NCI-H2171 (cell line): ENCODE data around the gene DLX5.

Experiments used
- DNase-seq: peaks from one replicate; lab custom pipeline; 2025; lab: John Stamatoyannopoulos, UW

DLX5 gene

GRCh38 chr7:96991546-96992191 is 33.0 kb downstream of the DLX5 start:
- DNase-seq, result no peak

- DNase-seq, result no peak
Measured at GRCh38 chr7:96989859-96990317, 34.7 kb downstream of the DLX5 start.

- DNase-seq, result no peak
Measured at GRCh38 chr7:96989241-96989858, 35.3 kb downstream of the DLX5 start.

DNA sequence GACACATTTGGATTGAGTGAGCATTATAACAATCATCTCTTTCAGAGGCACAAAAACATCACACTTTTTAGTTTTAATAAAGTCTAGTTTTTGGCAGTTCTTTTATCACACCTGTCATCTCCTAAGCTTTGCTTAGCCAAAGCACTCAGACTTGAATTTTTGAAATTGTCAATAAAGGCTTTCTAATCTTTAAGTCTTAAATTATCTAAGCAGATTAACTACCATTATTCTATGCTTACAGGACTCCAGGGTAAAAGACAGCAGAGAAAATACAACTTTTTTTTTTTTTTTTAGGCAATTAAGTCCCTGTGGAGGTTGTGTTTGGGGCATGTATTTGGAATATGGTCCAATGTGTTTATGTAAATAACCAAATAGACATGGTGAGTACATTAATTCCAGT is 36.9 kb downstream of the DLX5 start:
- no peak for DNase-seq

- DNase-seq, result no peak
Measured at GRCh38 chr7:96986901-96987300, 37.7 kb downstream of the DLX5 start.

DNA sequence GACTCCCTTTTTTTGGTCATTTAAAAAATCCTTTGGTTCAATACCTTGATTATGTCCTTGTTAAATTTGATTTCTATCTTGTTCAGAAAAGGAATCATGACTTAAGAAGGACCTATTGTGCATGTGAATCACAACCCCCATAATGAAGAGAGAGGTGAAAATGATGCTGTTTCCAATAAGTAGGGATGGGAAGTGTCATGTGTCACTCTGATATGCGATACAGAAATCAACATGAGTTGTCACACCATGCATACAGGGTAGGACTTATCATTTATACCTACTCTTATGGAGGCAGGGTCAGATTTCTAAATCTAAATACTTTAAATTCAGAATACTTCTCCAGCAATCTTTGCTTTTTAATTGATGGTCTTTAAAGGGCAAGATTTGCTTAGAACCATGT is 38.6 kb downstream of the DLX5 start:
- DNase-seq, result no peak

GRCh38 chr7:96982586-96982985 is 42.0 kb downstream of the DLX5 start:
- no peak for DNase-seq

DNA sequence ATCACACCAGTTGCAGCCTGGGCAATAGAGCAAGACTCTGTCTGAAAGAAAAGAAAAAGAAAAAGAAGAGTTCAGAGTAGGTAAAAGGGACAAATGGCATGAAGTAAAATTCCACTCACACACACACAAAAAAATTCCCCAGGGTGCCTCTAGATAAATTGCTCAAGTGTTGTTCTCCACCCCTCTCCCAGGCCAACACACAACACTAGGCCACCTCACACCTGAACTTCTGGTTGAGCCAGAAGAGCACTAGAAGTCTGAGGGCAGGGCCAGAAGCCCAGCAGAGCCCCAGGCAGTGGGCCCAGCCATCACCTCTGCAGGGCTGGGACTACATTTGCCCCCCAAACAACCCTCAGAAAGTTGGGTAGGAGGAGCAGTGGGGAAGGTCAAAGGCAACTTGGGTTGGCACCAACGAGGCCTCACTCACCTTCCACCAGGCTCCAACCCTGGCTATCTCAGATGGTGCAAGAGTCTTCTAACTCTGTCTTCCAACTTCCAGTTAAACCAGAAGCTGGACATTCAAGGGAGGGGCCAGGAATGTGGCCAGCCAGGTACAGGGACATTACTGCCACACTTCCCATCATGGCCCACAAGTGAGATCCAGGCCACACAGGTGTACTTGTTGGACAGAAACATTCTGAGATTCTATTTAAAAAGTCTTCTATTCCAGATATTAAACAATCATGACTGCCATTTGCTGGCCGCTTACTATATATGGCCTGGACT is 44.9 kb downstream of the DLX5 start:
- no peak for DNase-seq

GRCh38 chr7:96977445-96977844 is 47.2 kb downstream of the DLX5 start:
- DNase-seq, result no peak

DNA sequence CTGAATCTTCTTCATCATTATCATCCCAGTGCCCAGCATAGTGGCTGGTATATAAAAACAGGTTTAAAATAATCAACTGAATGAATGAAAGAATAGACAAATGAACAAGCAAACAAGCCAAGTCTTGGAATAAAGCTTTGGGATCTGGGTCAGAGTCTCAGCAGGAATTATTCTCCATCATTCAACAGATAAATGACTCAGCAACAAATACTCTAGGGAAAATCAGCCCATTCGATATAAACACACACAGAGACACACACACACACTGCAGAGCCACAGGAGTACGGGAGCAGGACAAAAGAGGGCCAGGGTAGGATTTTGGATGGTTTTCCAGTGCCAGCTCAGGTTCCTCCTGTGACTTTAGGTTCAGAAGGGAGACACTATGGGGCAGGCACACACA is 48.5 kb downstream of the DLX5 start:
- DNase-seq, result no peak

DNA sequence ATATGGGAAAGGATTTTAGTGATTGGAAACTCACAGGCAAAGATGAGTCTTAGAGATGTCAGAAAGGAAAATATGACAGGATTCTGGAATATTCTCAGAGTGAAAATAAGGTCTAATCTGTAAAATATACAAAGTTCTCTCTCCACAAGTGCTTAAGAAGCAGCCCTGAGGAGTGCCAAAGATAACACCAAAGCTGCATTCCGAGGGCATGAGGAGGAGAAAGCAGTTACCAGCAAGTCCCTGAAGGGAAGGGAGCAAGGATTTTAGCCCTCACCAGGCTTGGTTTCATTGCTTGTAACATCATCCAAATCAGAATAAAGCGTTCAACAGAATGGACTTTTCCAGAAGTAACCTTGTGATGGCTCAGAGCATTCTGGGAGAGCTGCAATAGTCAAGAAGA is 50.6 kb downstream of the DLX5 start:
- DNase-seq, result no peak

- DNase-seq, result no peak
Measured at GRCh38 chr7:96970739-96971138, 53.9 kb downstream of the DLX5 start.
